IMR-90 (cell line): ENCODE data around the gene GMPR. TPM values are rescaled to one million over a fixed set of nuclear protein-coding genes. Genes with fewer than 3 reads are reported as not detected.

Experiments
- ATAC-seq: fragments of 200-7000 bp; cut with Tn5 transposase; 2 replicates; pipeline ENCODE4 v1.9.1; 2020; ENCODE audit warnings: low read depth, mild to moderate bottlenecking, moderate library complexity
- BruUV-seq: library from RNA; stranded (reverse); fragments of 400-500 nt; replicated peaks from 2 replicates; lab custom pipeline; 2021; lab: Mats Ljungman, UMichigan
- CTCF ChIA-PET: fragments of 300-600 bp; formaldehyde crosslinking; extraction: SDS; loops from one replicate; lab custom pipeline; 2021; ENCODE audit warnings: antibody characterized with exemption; lab: Yijun Ruan, JAX
- POLR2A ChIA-PET: fragments of 300-600 bp; sonication (Branson Sonifier 250); formaldehyde crosslinking; loops from one replicate; lab custom pipeline; 2022; ENCODE audit warnings: antibody characterized with exemption; ENCODE audit not compliant: unreplicated experiment; lab: Charles Lee
- DNase-seq: peaks from one replicate; pipeline ENCODE4 v3.0.0; 2013
- H2AFZ ChIP-seq: replicated peaks from 2 replicates; pipeline ENCODE3; 2013; ENCODE audit warnings: low read length, mild to moderate bottlenecking; ENCODE audit not compliant: poor library complexity
- H2AK5ac ChIP-seq: 2 replicates; pipeline ENCODE4 v1.6.1; 2013; ENCODE audit warnings: low read depth, low read length, inconsistent platforms
- H2AK9ac ChIP-seq: replicated peaks from 2 replicates; pipeline ENCODE3; 2013; ENCODE audit warnings: mild to moderate bottlenecking, low read depth, low read length, moderate library complexity; ENCODE audit not compliant: poor library complexity
- H2BK120ac ChIP-seq: 2 replicates; pipeline ENCODE4 v1.6.1; 2013; ENCODE audit warnings: low read depth, low read length, inconsistent platforms
- H2BK15ac ChIP-seq: 3 replicates; pipeline ENCODE4 v1.6.1; 2013; ENCODE audit warnings: low read depth, low read length, inconsistent platforms
- H2BK20ac ChIP-seq: 2 replicates; pipeline ENCODE4 v1.6.1; 2013; ENCODE audit warnings: low read depth, mild to moderate bottlenecking, inconsistent platforms, low read length, moderate library complexity
- H2BK5ac ChIP-seq: 2 replicates; pipeline ENCODE4 v1.6.1; 2013; ENCODE audit warnings: mild to moderate bottlenecking, low read depth, low read length, inconsistent platforms; ENCODE audit not compliant: poor library complexity, severe bottlenecking
- H3K14ac ChIP-seq: replicated peaks from 2 replicates; pipeline ENCODE4 v1.6.1; 2013; ENCODE audit warnings: low read depth, low read length, inconsistent platforms
- H3K18ac ChIP-seq: 2 replicates; pipeline ENCODE4 v1.6.1; 2013; ENCODE audit warnings: low read depth, low read length, control low read depth
- H3K23ac ChIP-seq: 2 replicates; pipeline ENCODE4 v1.6.1; 2013; ENCODE audit warnings: low read depth, low read length, inconsistent platforms
- H3K27ac ChIP-seq: 2 replicates; pipeline ENCODE4 v1.5.1; 2013; ENCODE audit warnings: mild to moderate bottlenecking, control low read depth, low read length; ENCODE audit not compliant: insufficient read depth
- H3K27me3 ChIP-seq: 2 replicates; pipeline ENCODE4 v1.6.1; 2013; ENCODE audit warnings: low read length; ENCODE audit not compliant: control insufficient read depth, insufficient read depth
- H3K36me3 ChIP-seq: 2 replicates; pipeline ENCODE4 v1.6.1; 2013; ENCODE audit warnings: low read length, mixed read lengths; ENCODE audit not compliant: control insufficient read depth, insufficient read depth
- H3K4ac ChIP-seq: 2 replicates; pipeline ENCODE4 v1.6.1; 2013; ENCODE audit warnings: low read depth, low read length, inconsistent platforms
- H3K4me1 ChIP-seq: 2 replicates; pipeline ENCODE4 v1.6.1; 2013; ENCODE audit warnings: low read length, mixed read lengths; ENCODE audit not compliant: control insufficient read depth, insufficient read depth
- H3K4me2 ChIP-seq: 2 replicates; pipeline ENCODE4 v1.6.1; 2013; ENCODE audit warnings: low read depth, mild to moderate bottlenecking, control low read depth, low read length, moderate library complexity
- H3K4me3 ChIP-seq: 2 replicates; pipeline ENCODE4 v1.5.1; 2013; ENCODE audit warnings: low read depth, mild to moderate bottlenecking, control low read depth, low read length, moderate library complexity; ENCODE audit not compliant: insufficient read depth
- H3K56ac ChIP-seq: 2 replicates; pipeline ENCODE4 v1.6.1; 2013; ENCODE audit warnings: low read length, inconsistent platforms; ENCODE audit not compliant: insufficient read depth; ENCODE audit errors: extremely low read depth
- H3K79me1 ChIP-seq, 2 experiments: 2 replicates each; pipeline ENCODE4 v1.6.1; 2013; ENCODE audit warnings: low read length in 2 of 2, inconsistent platforms in 1 of 2, low read depth in 1 of 2
- H3K9ac ChIP-seq: 2 replicates; pipeline ENCODE4 v1.6.1; 2013; ENCODE audit warnings: low read depth, low read length, control low read depth
- H3K9me1 ChIP-seq: 2 replicates; pipeline ENCODE4 v1.6.1; 2013; ENCODE audit warnings: low read length, inconsistent platforms; ENCODE audit not compliant: insufficient read depth
- H3K9me3 ChIP-seq: 2 replicates; pipeline ENCODE4 v1.6.1; 2013; ENCODE audit warnings: low read length; ENCODE audit not compliant: control insufficient read depth, insufficient read depth
- H4K20me1 ChIP-seq: 2 replicates; pipeline ENCODE4 v1.6.1; 2013; ENCODE audit warnings: low read length, inconsistent platforms; ENCODE audit not compliant: insufficient read depth
- H4K5ac ChIP-seq: 2 replicates; pipeline ENCODE4 v1.6.1; 2013; ENCODE audit warnings: mild to moderate bottlenecking, low read depth, low read length, control low read depth
- H4K8ac ChIP-seq, 2 experiments: 2 replicates each; pipeline ENCODE4 v1.6.1; 2013; ENCODE audit warnings: low read depth in 2 of 2, low read length in 2 of 2, control low read depth in 1 of 2, inconsistent platforms in 1 of 2
- H4K91ac ChIP-seq: 2 replicates; pipeline ENCODE4 v1.6.1; 2013; ENCODE audit warnings: low read depth, low read length, inconsistent platforms; ENCODE audit not compliant: insufficient read depth
- BHLHE40 ChIP-seq: fragments of 150-350 bp; IDR thresholded peaks from 2 replicates; pipeline ENCODE4 v1.6.1; 2016; ENCODE audit warnings: mild to moderate bottlenecking, low read depth, low read length
- CEBPB ChIP-seq: IDR thresholded peaks from 2 replicates; pipeline ENCODE4 v1.6.1; 2012; ENCODE audit warnings: low read depth, low read length, improper control_type of control experiment
- CHD1 ChIP-seq: IDR thresholded peaks from 2 replicates; pipeline ENCODE4 v1.6.1; 2012; ENCODE audit warnings: low read depth, low read length, improper control_type of control experiment
- CTCF ChIP-seq: conservative IDR thresholded peaks from 2 replicates; pipeline ENCODE4 v1.5.1; 2012; ENCODE audit warnings: mild to moderate bottlenecking, low read depth, low read length, improper control_type of control experiment
- ELK1 ChIP-seq: fragments of 150-350 bp; IDR thresholded peaks from 2 replicates; pipeline ENCODE4 v1.6.1; 2016; ENCODE audit warnings: low read depth, mild to moderate bottlenecking, low read length, moderate library complexity, borderline replicate concordance
- FOS ChIP-seq: fragments of 150-350 bp; IDR thresholded peaks from 2 replicates; pipeline ENCODE4 v1.6.1; 2016; ENCODE audit warnings: low read depth, low read length
- MAFK ChIP-seq: IDR thresholded peaks from 2 replicates; pipeline ENCODE4 v1.6.1; 2012; ENCODE audit warnings: low read depth, low read length, improper control_type of control experiment
- MAZ ChIP-seq: IDR thresholded peaks from 2 replicates; pipeline ENCODE4 v1.6.1; 2012; ENCODE audit warnings: low read depth, mild to moderate bottlenecking, low read length, improper control_type of control experiment, moderate library complexity, borderline replicate concordance
- MXI1 ChIP-seq: IDR thresholded peaks from 2 replicates; pipeline ENCODE4 v1.6.1; 2012; ENCODE audit warnings: low read depth, mild to moderate bottlenecking, low read length, moderate library complexity, borderline replicate concordance
- NFE2L2 ChIP-seq: fragments of 150-350 bp; IDR thresholded peaks from 2 replicates; pipeline ENCODE4 v1.6.1; 2016; ENCODE audit warnings: low read depth, mild to moderate bottlenecking, low read length
- POLR2A ChIP-seq: IDR thresholded peaks from 2 replicates; pipeline ENCODE4 v1.6.1; 2012; ENCODE audit warnings: mild to moderate bottlenecking, low read depth, low read length
- RAD21 ChIP-seq: IDR thresholded peaks from 2 replicates; pipeline ENCODE4 v1.6.1; 2012; ENCODE audit warnings: low read length, improper control_type of control experiment
- RCOR1 ChIP-seq: IDR thresholded peaks from 2 replicates; pipeline ENCODE4 v1.6.1; 2012; ENCODE audit warnings: mild to moderate bottlenecking, low read length, improper control_type of control experiment; ENCODE audit not compliant: insufficient replicate concordance
- RFX5 ChIP-seq: IDR thresholded peaks from 2 replicates; pipeline ENCODE4 v1.8.0; 2012; ENCODE audit warnings: low read depth, mild to moderate bottlenecking, low read length, moderate library complexity
- SMC3 ChIP-seq: fragments of 150-350 bp; IDR thresholded peaks from 2 replicates; pipeline ENCODE4 v1.6.1; 2016; ENCODE audit warnings: low read depth, mild to moderate bottlenecking, antibody characterized with exemption, low read length, moderate library complexity
- WGBS, 2 experiments: methylation state at CpG; one replicate each; pipeline versions ENCODE4 v1.1.5 to v1.1.7; 2013; ENCODE audit warnings: missing lambda C conversion rate in 2 of 2; ENCODE audit not compliant: insufficient read length in 1 of 2; ENCODE audit errors: extremely low coverage in 2 of 2; 5-methylcytosine and 5-hydroxymethylcytosine counted together
- dilution Hi-C: fragments of 300-500 bp; cut with HindIII; formaldehyde crosslinking; loops from one replicate; pipeline ENCODE4 v1.14.3; 2018; ENCODE audit warnings: low sequenced_read_pairs; ENCODE audit not compliant: unreplicated experiment
- in situ Hi-C: fragments of 300-500 bp; cut with MboI; formaldehyde crosslinking; loops from 3 replicates; pipeline ENCODE4 v1.14.3; 2019; ENCODE audit warnings: low sequenced_read_pairs, inconsistent platforms, mixed read lengths
- intact Hi-C: fragments of 100-400 bp; cut with micrococcal nuclease; formaldehyde crosslinking; loops from 2 replicates; pipeline ENCODE4 v1.10.0; 2022
- polyA plus RNA-seq, 3 experiments: library from polyadenylated mRNA; depleted of rRNA; stranded (reverse); fragments of >200 nt; gene quantifications; 2 replicates each; pipeline ENCODE4 v1.2.3, GENCODE V29; 2012; ENCODE audit warnings: low replicate concordance in 1 of 3
- total RNA-seq: library from RNA; depleted of rRNA; stranded (reverse); fragments of >200 nt; gene quantifications from 2 replicates; pipeline ENCODE4 v1.2.3, GENCODE V29; 2012
- TF ChIP-seq, protein P1 (sequence below): fragments of 150-350 bp; IDR thresholded peaks from 2 replicates; pipeline ENCODE4 v1.6.1; 2017; ENCODE audit warnings: mild to moderate bottlenecking, antibody characterized with exemption, low read length, low read depth

The GMPR gene
- total and polyA plus RNA-seq, 2 of the 4 experiments (the other 2 are of a cell fraction), result 6.3 to 8.6 TPM

GRCh38 chr6:16321341-16321710 lies 82.9 kb downstream of the GMPR start:
- ChIA-PET POLR2A (no interaction called here), CTCF (interaction anchor here (0.9 to 1.7 kb wide), 2 partner anchors 10 to 11 kb away, joined by 3 to 5 read pairs; no protein-coding TSS in a partner anchor)
- TF ChIP-seq RAD21 (no peak), FOS (no peak), MAFK (no peak), NFE2L2 (no peak), CHD1 (no peak), RCOR1 (no peak), CEBPB (no peak), SMC3 (no peak), RFX5 (no peak), POLR2A (no peak), MAZ (no peak), ELK1 (no peak), BHLHE40 (no peak), MXI1 (no peak), CTCF (no peak)
- TF ChIP-seq, protein P1, sequence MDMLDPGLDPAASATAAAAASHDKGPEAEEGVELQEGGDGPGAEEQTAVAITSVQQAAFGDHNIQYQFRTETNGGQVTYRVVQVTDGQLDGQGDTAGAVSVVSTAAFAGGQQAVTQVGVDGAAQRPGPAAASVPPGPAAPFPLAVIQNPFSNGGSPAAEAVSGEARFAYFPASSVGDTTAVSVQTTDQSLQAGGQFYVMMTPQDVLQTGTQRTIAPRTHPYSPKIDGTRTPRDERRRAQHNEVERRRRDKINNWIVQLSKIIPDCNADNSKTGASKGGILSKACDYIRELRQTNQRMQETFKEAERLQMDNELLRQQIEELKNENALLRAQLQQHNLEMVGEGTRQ, result no peak
- peaks cover 26% of the 10 kb centered on the region for H3K9me1 ChIP-seq
- in situ Hi-C loops, result no loop called here
- no peaks in the 10 kb centered on the region for H3K27me3 ChIP-seq
- peaks cover 4 to 29% of the 10 kb centered on the region in 2 experiments; a peak in 2 of 4 replicates for H3K79me1 ChIP-seq
- peak overlapping the region; percentile 46; the same call in 1 of the 2 replicates for H3K27ac ChIP-seq
- peak overlapping the region; percentile 68 for H3K4ac ChIP-seq
- no peak overlapping the region for H2BK20ac ChIP-seq
- H2BK5ac ChIP-seq, result no peak overlapping the region
- peak overlapping the region; percentile 10; the same call in 1 of the 2 replicates for H3K18ac ChIP-seq
- DNase-seq (no peak), ATAC-seq (no peak)
- no CpG with 5 or more reads among the region's 7 CpGs for WGBS, 2 experiments
- no TSS peak for BruUV-seq
- H3K9ac ChIP-seq, result no peak overlapping the region
- peaks cover 3% of the 10 kb centered on the region for H3K36me3 ChIP-seq
- no peak overlapping the region for H2AFZ ChIP-seq
- peak overlapping the region; percentile 37; the same call in 1 of the 3 replicates for H2BK15ac ChIP-seq
- peaks cover 34% of the 10 kb centered on the region for H4K20me1 ChIP-seq
- H2BK120ac ChIP-seq, result peak overlapping the region; percentile 9; the same call in 1 of the 2 replicates
- intact Hi-C loops, result loop anchor here (5.0 kb wide), 1 partner anchor 1941 kb away; the partner anchor contains the start of gene DEK
- no peak overlapping the region for H3K56ac ChIP-seq
- peak overlapping the region; percentile 51 for H3K14ac ChIP-seq
- 0 out of 2 replicates have a peak overlapping the region, but pooled peaks have one; percentile 1 for H3K23ac ChIP-seq
- dilution Hi-C loops, result no loop called here
- no peak overlapping the region for H3K4me3 ChIP-seq
- H2AK5ac ChIP-seq, result peak overlapping the region; percentile 72
- H2AK9ac ChIP-seq, result peak overlapping the region; percentile 26
- H3K9me3 ChIP-seq, result no peaks in the 10 kb centered on the region
- H4K5ac ChIP-seq, result no peak overlapping the region
- peaks cover 24% of the 10 kb centered on the region for H3K4me1 ChIP-seq
- H4K91ac ChIP-seq, result no peak overlapping the region
- peak overlapping the region in 1 of 2 experiments; percentile 17; a peak in 1 of 4 replicates for H4K8ac ChIP-seq
- H3K4me2 ChIP-seq, result no peak overlapping the region
